ENCODE data around the gene ANKRD13A.

- TF ChIP-seq, protein P1, sequence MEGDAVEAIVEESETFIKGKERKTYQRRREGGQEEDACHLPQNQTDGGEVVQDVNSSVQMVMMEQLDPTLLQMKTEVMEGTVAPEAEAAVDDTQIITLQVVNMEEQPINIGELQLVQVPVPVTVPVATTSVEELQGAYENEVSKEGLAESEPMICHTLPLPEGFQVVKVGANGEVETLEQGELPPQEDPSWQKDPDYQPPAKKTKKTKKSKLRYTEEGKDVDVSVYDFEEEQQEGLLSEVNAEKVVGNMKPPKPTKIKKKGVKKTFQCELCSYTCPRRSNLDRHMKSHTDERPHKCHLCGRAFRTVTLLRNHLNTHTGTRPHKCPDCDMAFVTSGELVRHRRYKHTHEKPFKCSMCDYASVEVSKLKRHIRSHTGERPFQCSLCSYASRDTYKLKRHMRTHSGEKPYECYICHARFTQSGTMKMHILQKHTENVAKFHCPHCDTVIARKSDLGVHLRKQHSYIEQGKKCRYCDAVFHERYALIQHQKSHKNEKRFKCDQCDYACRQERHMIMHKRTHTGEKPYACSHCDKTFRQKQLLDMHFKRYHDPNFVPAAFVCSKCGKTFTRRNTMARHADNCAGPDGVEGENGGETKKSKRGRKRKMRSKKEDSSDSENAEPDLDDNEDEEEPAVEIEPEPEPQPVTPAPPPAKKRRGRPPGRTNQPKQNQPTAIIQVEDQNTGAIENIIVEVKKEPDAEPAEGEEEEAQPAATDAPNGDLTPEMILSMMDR (conservative IDR thresholded peaks at IDR 0.05 in 1 of 2, IDR thresholded peaks at IDR 0.05 in 1 of 2; ENCODE audit: extremely low read depth in 1 of 2, insufficient read depth in 1 of 2, low read depth in 1 of 2, low read length in 2 of 2) = no peak
- TF ChIP-seq EZH2 (IDR thresholded peaks at IDR 0.05; ENCODE audit: borderline replicate concordance, low read length) = no peak
Observed at GRCh38 chr12:110079477-110080400, 80.5 kb downstream of the ANKRD13A start.
